Stimulated activated CD4-positive, alpha-beta T cell treated with anti-CD3 and anti-CD28 coated beads, Interleukin-4, amount 100 ng/mL, for 48 hours (primary cell): ENCODE data around the gene GALNTL6.
"Not testable (repeated sequence)": the region's sequence is repeated elsewhere in the genome, so short reads cannot be mapped to it uniquely, and the experiment has no call there.

ENCODE experiments used
- DNase-seq, 2 donors: peaks; one replicate each; pipeline ENCODE4 v3.0.0-alpha.2; 2020; ENCODE audit warnings: low read depth in 2 of 2

Gene GALNTL6

DNA sequence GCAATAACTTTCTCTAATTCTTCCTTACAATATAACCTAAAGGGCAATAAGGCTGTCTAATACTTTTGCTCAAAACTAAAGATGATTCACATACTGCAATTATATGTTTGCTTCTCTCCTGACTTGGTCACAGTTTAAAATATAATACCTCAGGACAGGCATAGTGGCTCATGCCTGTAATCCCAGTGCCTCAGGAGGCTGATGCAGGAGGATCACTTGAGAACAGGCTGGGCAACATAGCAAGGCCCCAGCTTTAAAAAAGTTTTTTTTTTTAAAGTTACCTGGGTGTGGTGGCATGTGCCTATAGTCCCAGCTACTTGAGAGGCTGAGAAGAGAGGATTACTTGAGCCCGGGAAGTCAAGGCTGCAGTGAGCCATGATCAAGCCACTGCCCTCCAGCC, 1125.7 kb downstream of the GALNTL6 start:
- DNase-seq: no peak

DNA sequence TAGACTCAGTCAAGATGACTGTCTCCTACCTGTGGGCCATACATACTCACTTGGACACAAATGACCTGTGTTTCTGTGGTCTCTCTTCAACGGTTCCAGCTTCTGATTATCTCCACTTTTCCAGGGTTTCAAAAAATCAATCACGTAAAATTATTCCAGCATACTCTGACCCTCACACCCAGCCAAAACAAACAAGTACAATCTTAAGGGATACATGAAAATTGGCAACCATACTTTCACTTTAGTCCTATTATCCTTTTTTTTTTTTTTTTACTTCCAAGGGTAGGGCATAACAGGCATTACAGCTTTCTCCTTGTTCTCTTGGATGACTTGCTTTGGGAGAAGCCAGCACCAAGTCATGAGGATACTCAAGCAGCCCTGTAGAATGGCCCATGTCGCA, 1129.6 kb downstream of the GALNTL6 start:
- no peak for DNase-seq

DNA sequence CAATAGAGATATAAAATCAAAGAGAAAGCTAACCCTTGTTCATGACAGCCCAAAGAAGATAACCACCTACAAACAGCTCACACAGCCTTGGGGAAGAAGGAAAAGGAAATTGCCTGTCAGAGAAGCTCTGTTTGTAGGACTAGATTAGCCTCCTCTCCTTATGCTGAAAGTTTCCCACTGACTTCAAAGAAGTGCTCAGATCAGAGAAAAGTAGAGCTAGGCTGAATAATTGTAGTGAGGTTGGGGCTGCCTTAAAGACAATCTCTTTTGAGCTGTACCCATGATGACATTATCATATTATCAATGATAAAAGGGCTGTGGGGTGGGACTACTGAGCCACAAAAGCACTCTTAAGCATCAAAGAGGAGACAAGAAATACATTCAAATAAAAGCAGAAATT, 1132.4 kb downstream of the GALNTL6 start:
- no peak for DNase-seq

GRCh38 chr4:172946503-172946902, 1133.3 kb downstream of the GALNTL6 start:
- DNase-seq: no peak

DNA sequence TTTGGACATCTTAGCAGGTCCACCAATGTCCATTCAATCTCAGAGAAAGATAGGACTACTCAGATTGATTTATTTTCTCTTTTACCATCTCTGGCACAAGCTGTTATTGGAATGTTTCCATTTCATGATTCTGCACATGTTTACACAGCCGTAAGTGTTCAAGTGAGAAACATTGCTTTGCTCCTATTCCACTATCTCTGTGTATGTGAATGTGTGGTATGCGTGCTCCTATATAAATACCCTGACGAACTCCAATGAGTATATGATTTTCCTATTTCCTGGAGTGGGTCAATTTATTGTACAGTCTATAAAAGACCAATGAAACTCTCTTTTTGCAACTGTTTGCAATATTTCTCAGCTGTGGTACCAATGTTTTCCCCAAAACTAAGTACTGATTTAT, 1134.4 kb downstream of the GALNTL6 start:
- DNase-seq: no peak

DNA sequence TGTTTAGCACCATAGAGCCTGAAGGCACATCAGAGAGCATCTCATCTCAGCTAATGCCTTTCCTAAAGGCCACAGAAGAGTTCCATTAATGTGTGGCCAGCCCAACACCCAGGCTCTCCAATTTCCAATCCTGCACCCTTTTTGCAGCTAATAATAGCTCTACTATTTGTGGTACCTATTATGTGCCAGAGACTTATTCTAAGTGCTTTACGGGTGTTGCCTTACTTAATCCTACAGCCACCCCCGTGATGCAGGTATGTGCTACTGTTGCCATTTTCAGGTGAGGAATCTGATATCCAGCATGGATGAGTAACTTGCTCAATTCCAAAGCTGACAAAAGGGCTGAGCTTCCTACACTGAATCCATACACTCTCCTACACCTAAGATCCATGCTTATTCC, 1137.8 kb downstream of the GALNTL6 start:
- DNase-seq: no peak

DNA sequence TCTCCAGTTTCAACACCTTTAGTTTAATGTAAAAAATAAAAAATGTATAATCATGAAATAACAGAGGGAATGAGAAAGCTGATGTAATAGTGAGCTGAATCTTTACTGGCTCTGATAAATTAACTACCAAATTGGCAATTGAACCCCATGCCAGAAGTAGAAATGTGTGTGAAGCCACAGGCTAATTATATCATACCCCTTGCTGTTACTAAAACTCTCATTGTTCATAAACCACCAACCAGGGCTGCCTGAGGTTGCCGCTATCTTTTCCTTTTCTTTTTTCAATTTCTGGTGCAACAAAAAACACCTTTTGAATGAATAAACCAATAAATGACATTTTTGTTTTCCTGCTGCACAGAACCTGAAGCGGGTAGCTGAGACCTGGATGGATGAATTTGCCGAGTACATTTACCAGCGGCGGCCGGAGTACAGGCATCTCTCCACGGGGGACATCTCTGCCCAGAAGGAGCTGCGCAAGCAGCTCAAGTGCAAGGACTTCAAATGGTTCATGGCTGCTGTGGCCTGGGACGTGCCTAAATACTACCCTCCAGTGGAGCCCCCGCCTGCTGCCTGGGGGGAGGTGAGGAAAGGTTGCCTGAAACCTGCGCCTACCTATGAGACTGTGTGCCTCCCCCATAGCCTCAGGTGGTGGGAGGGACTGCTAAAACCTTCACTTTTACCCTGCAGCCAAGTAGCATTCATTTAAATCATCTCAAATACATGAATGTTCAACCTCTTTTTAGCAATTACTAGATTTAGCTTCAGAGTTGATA, 1138.7 kb downstream of the GALNTL6 start:
- no peak for DNase-seq

- DNase-seq: no peak
Measured at GRCh38 chr4:172953896-172954568, 1140.8 kb downstream of the GALNTL6 start.

- DNase-seq: not testable (repeated sequence)
Measured at GRCh38 chr4:172956340-172956739, 1143.1 kb downstream of the GALNTL6 start.

DNA sequence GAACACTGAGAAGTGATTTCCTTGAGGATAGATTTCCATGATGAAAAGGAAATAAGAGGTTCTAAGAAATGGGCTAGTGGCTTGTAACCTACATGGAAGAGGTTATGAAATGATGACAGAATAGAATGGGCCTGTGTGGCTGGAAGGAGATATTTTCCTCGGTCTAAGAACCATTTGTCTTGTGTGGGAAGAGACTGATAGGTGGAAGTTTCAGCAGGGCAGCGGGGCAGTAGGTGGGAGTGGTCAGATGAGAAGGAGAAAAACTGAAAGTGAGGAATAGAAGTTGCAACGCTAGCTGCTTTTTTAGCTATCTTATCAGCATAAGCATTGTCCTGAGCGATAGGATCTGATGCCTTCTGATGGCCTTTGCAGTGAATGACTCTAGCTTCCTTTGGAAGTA, 1144.0 kb downstream of the GALNTL6 start:
- DNase-seq: no peak

DNA sequence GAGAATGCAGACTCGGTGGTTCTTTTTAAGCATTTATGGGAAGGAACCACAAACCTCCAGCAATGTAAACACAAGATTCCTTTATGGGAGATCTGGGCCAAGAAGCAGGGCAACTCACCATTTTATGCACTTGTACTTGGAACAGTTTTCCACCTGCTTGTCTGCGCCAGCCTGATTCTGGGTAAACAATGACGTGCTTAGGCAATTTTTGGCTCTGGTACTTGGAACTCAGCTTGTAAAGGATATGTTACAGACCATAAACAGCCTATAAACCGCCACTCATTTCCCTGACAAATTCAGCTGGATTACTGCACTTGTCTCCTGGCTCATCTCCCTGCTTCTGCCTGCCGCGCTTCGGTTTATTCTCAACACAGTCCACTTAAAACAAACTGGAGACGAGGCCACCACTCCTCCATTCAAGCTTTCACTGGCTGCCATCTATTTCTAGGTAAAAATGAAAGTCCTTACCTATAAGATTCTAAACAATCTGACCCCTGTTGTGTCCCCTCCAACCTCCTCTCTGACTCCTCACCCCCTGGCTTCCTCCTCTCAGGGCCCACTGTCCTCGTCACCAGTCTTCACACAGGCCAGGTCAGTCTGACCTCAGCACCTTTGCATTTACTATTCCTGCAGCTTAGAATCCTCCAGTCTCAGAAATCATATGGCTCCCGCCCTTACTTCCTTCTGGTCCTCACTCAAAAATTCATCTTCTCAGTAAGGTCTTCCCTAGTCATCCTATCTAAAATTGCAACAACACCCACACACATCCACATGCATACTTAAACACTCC, 1149.6 kb downstream of the GALNTL6 start:
- no peak for DNase-seq

DNA sequence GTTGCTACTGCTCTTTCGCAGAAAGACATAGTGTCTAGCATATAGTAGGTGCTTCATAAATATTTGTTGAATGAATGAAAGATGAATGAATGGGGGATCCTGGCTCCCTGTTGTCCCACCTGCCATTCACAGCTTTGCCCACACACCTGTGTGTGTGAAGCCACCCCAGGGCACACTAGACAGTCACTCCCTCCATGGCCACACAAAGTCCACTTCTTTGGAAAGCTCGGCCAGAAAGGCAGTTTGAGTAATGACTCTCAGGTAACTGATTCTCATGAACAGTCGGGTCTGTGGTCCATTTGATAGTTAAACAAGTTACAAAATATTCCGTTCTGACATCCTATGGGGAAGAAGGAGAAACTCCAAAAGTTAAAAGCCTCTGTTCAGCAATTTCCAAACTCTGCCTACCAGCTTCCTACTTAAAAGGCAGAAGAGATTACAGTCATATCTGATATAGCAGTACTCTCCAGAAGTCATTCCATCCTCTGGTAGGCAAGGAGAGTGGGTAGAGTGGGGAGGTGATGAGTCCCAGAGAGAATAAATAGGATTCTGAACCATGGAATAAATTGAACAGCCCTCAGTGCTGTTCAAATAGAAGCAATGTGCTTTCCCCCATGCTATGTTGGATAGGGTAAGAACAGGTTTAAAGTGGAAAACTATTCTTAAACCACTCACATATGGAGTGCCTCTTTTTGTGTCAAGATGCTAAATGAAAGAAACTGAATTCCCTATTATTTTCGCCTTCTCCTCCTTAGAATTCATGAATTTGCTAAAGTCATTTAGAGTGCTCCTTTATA, 1150.5 kb downstream of the GALNTL6 start:
- no peak for DNase-seq

DNA sequence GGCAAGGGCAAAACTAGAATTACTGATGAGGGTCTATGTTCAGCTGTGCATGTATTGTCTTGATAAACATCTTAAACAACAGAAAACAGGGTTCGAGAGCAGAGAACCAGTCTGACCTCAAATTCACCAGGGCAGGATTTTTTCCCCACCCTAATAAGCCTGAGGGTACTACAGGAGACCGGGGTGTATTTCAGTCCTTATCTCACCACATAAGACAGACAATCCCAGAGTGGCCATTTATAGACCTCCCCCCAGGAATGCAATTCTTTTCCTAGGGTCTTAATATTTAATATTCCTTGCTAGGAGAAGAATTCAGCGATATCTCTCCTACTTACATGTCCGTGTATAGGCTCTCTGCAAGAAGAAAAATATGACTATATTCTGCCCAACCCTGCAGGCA, 1157.0 kb downstream of the GALNTL6 start:
- not testable (repeated sequence) for DNase-seq

DNA sequence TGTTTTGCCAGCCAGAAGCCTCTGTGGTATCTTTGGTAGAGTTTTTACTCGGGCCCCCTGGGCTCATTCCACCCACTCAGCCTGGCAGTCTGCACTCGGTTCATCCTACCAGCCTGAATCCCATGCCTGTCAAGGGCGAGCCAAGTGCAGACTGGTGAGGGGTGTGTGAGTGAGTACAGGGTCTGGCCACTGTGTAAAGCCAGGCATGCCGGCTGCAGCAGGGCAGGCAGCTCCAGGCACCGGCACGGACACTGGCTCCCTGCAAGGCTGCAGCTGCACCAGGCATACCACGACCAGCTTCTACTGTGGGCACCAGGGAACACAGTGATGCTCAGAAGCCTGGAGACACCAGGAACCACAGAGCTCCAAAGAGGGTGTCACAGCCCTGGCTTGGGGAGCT, 1161.4 kb downstream of the GALNTL6 start:
- no peak for DNase-seq

- no peak for DNase-seq
Measured at GRCh38 chr4:172975651-172976229, 1162.5 kb downstream of the GALNTL6 start.

GRCh38 chr4:172977491-172978041, 1164.4 kb downstream of the GALNTL6 start:
- DNase-seq: not testable (repeated sequence)

DNA sequence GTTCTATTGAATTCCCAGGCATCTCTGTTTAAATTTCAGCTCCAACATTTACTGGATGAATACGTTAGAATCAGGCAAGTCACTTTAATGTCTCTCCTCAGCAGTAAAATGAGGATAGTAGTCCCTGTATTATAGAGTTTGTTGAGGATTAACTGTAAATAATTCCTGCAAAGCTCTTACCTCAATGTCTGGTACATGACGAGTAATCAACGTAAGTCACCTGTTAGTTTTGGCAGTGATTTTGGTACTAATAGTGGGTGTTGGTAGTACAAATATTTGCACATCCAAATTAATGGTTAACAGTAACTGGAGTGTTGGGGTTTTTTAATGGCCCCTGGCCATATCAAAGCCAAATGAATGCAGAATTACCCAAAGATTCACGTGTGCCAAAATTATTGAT, 1165.6 kb downstream of the GALNTL6 start:
- DNase-seq: no peak

- DNase-seq: no peak
Measured at GRCh38 chr4:172979332-172979731, 1166.1 kb downstream of the GALNTL6 start.

- no peak for DNase-seq
Measured at GRCh38 chr4:172980219-172980618, 1167.0 kb downstream of the GALNTL6 start.

DNA sequence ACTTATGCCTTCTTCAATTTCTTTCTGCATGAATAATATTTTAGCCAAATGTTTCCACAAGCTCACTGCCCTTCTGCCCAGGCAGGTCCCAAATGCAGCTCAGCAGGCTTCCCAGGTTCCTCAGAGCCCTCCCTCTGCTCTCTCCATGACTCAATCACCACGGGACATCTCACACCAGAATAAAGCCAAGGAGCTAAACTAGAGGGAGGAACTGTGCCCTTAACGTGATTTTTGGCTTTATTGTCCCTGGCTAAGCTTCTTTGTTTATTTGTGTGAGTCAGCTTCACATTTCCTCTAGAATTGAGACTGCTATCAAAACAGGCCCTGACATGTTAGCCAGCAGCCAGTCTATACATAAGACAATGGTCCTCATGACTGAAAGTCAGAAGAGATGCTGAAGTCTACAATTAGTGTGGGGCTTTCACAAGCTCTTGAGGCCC, 1169.0 kb downstream of the GALNTL6 start:
- no peak for DNase-seq

GRCh38 chr4:172983014-172983413, 1169.8 kb downstream of the GALNTL6 start:
- no peak for DNase-seq
